Esophagus (tissue), 2 donors: ENCODE data around the gene C1QTNF3. TPM values are rescaled to one million over a fixed set of nuclear protein-coding genes. Genes with fewer than 3 reads are reported as not detected.
"Not testable (repeated sequence)": the region's sequence is repeated elsewhere in the genome, so short reads cannot be mapped to it uniquely, and the experiment has no call there.

ENCODE experiments used
- H3K27ac ChIP-seq, 2 donors: one replicate each; pipeline ENCODE4 v1.5.1; 2013; ENCODE audit warnings: low read depth in 2 of 2, mild to moderate bottlenecking in 2 of 2, inconsistent platforms in 1 of 2, low read length in 1 of 2, moderate library complexity in 1 of 2
- H3K27me3 ChIP-seq, 2 donors: one replicate each; pipeline ENCODE4 v1.6.1; 2013; ENCODE audit warnings: low read length in 2 of 2, control low read depth in 1 of 2, mild to moderate bottlenecking in 1 of 2; ENCODE audit not compliant: insufficient read depth in 2 of 2, control insufficient read depth in 1 of 2
- H3K36me3 ChIP-seq, 2 donors: one replicate each; pipeline ENCODE4 v1.6.1; 2013; ENCODE audit warnings: low read length in 1 of 2; ENCODE audit not compliant: control insufficient read depth in 2 of 2, insufficient read depth in 2 of 2
- H3K4me1 ChIP-seq, 2 donors: one replicate each; pipeline ENCODE4 v1.6.1; 2013; ENCODE audit warnings: low read length in 1 of 2; ENCODE audit not compliant: control insufficient read depth in 2 of 2, insufficient read depth in 2 of 2
- H3K4me3 ChIP-seq, 2 donors: one replicate each; pipeline ENCODE4 v1.5.1; 2013; ENCODE audit warnings: low read length in 2 of 2, mild to moderate bottlenecking in 2 of 2, low read depth in 1 of 2, moderate library complexity in 1 of 2
- H3K9me3 ChIP-seq, 2 donors: one replicate each; pipeline ENCODE4 v1.6.1; 2013; ENCODE audit warnings: mild to moderate bottlenecking in 2 of 2, low read depth in 1 of 2, low read length in 1 of 2, moderate library complexity in 1 of 2; ENCODE audit not compliant: control insufficient read depth in 2 of 2, insufficient read depth in 1 of 2
- WGBS, 2 donors: extraction: QIAGEN DNeasy Blood & Tissue Kit; methylation state at CpG; one replicate each; pipeline ENCODE4 v1.1.7; 2013; 5-methylcytosine and 5-hydroxymethylcytosine counted together
- polyA plus RNA-seq, 2 donors: library from polyadenylated mRNA; stranded (reverse); fragments of 200-250 nt; gene quantifications; one replicate each; pipeline ENCODE4 v1.2.3, GENCODE V29; 2013
- donor health status: healthy with polysubstance abuse.
- donor health status: Bipolar disorder and iron deficiency.

Gene C1QTNF3
- polyA plus RNA-seq, 2 donors: 1.2 to 5.0 TPM

- Histone ChIP-seq H3K27me3 (no peaks in the 10 kb centered on the region), H3K36me3 (peaks cover 0 to 4% of the 10 kb centered on the region in 2 donors), H3K27ac (no peak overlapping the region), H3K9me3 (no peaks in the 10 kb centered on the region), H3K4me1 (no peaks in the 10 kb centered on the region), H3K4me3 (no peak overlapping the region)
- 72 to 87% methylated on average over 2 of the region's 2 CpGs for WGBS, 2 donors
Measured at GRCh38 chr5:34031117-34031516, 11.9 kb downstream of the C1QTNF3 start.

- H3K4me1 ChIP-seq, H3K27me3 ChIP-seq, H3K4me3 ChIP-seq, H3K27ac ChIP-seq, H3K36me3 ChIP-seq, H3K9me3 ChIP-seq: not testable (repeated sequence)
- WGBS, 2 donors: 99% methylated on average over 2 of the region's 2 CpGs
Measured at GRCh38 chr5:34030585-34030984, 12.4 kb downstream of the C1QTNF3 start.

- H3K9me3 ChIP-seq: no peaks in the 10 kb centered on the region
- H3K27me3 ChIP-seq: no peaks in the 10 kb centered on the region
- H3K4me3 ChIP-seq: no peak overlapping the region
- H3K4me1 ChIP-seq: no peaks in the 10 kb centered on the region
- peaks cover 0 to 3% of the 10 kb centered on the region in 2 donors for H3K36me3 ChIP-seq
- WGBS, 2 donors: 47 to 68% methylated on average over 1 of the region's 1 CpG
- H3K27ac ChIP-seq: no peak overlapping the region
Measured at GRCh38 chr5:34030048-34030447, 13.0 kb downstream of the C1QTNF3 start.

GRCh38 chr5:34028349-34028748 is 14.7 kb downstream of the C1QTNF3 start:
- H3K4me1 ChIP-seq: no peaks in the 10 kb centered on the region
- WGBS, 2 donors: 90 to 94% methylated on average over 3 of the region's 3 CpGs
- H3K9me3 ChIP-seq: no peaks in the 10 kb centered on the region
- H3K27ac ChIP-seq: no peak overlapping the region
- no peaks in the 10 kb centered on the region for H3K36me3 ChIP-seq
- no peaks in the 10 kb centered on the region for H3K27me3 ChIP-seq
- H3K4me3 ChIP-seq: no peak overlapping the region

GRCh38 chr5:34026089-34026761 is 16.8 kb downstream of the C1QTNF3 start:
- Histone ChIP-seq H3K9me3 (no peaks in the 10 kb centered on the region), H3K27ac (no peak overlapping the region), H3K4me3 (no peak overlapping the region), H3K27me3 (no peaks in the 10 kb centered on the region), H3K36me3 (no peaks in the 10 kb centered on the region), H3K4me1 (no peaks in the 10 kb centered on the region)
- 68 to 77% methylated on average over 9 of the region's 9 CpGs for WGBS, 2 donors

GRCh38 chr5:34022121-34022705 is 20.8 kb downstream of the C1QTNF3 start:
- Histone ChIP-seq H3K4me1 (no peaks in the 10 kb centered on the region), H3K4me3 (no peak overlapping the region), H3K36me3 (no peaks in the 10 kb centered on the region), H3K27ac (no peak overlapping the region), H3K9me3 (no peaks in the 10 kb centered on the region), H3K27me3 (no peaks in the 10 kb centered on the region)
- WGBS, 2 donors: 13 to 18% methylated on average over 2 of the region's 2 CpGs

GRCh38 chr5:34021334-34021733 is 21.7 kb downstream of the C1QTNF3 start:
- Histone ChIP-seq H3K4me1 (no peaks in the 10 kb centered on the region), H3K27ac (no peak overlapping the region), H3K9me3 (no peaks in the 10 kb centered on the region), H3K36me3 (no peaks in the 10 kb centered on the region), H3K27me3 (no peaks in the 10 kb centered on the region), H3K4me3 (no peak overlapping the region)
- WGBS, 2 donors: 83 to 84% methylated on average over 2 of the region's 2 CpGs

- Histone ChIP-seq H3K4me1 (no peaks in the 10 kb centered on the region), H3K27ac (no peak overlapping the region), H3K4me3 (no peak overlapping the region), H3K9me3 (no peaks in the 10 kb centered on the region), H3K27me3 (no peaks in the 10 kb centered on the region), H3K36me3 (no peaks in the 10 kb centered on the region)
- 94 to 100% methylated on average over 1 of the region's 1 CpG for WGBS, 2 donors
Measured at GRCh38 chr5:34020726-34021125, 22.3 kb downstream of the C1QTNF3 start.

GRCh38 chr5:34017254-34017653 is 25.8 kb downstream of the C1QTNF3 start:
- Histone ChIP-seq H3K9me3 (no peaks in the 10 kb centered on the region), H3K27ac (no peak overlapping the region), H3K36me3 (no peaks in the 10 kb centered on the region), H3K27me3 (no peaks in the 10 kb centered on the region), H3K4me3 (no peak overlapping the region), H3K4me1 (peaks cover 0 to 3% of the 10 kb centered on the region in 2 donors)
- WGBS, 2 donors: 63 to 79% methylated on average over 2 of the region's 2 CpGs

- Histone ChIP-seq H3K9me3 (no peaks in the 10 kb centered on the region), H3K27ac (no peak overlapping the region), H3K36me3 (no peaks in the 10 kb centered on the region), H3K4me1 (peaks cover 0 to 3% of the 10 kb centered on the region in 2 donors), H3K27me3 (no peaks in the 10 kb centered on the region), H3K4me3 (no peak overlapping the region)
- WGBS, 2 donors: 76 to 78% methylated on average over 2 of the region's 2 CpGs
Measured at GRCh38 chr5:34016750-34017149, 26.3 kb downstream of the C1QTNF3 start.
